ENCODE results near the gene UPF3A.

DNA sequence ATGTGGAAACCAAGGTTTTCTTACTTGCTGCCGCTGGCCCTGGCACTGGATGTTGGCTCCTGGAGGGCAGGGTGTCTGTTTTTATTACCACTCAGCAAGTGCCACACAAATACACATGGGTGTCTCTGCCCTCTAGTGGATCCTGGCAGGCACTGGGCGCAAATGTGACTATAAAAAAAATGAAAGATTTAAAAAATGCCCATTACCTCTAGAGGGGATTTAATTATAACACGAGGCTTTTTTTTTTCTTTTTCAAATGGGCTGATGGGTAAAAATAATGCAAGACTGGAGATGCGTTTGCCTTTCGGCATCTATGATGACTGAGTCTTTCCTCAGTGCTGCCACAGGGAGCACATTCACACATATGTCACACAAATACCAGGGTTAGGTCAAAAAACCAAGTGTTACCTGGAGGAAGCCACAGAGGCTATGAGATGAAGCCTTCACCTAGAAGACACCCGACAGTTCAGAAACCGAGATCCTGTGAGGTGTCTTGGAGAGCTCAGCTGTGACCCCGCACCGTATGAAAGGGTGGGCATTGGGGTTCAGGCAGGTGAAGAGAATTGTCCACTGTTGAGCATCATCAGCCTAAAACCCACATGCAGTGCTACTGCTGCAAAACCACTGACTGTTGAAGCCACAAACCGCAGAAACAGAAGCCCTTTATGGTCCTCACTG, 58.6 kb downstream of the UPF3A start:
- TF ChIP-seq SUZ12 (IDR thresholded peaks at IDR 0.05; ENCODE audit: extremely low read depth, insufficient read depth, insufficient read length), result no peak
- TF ChIP-seq YY1 (IDR thresholded peaks at IDR 0.05; ENCODE audit: insufficient read depth, insufficient read length), result no peak

Measured in NT2/D1 (cell line).